ENCODE data around the gene TMCO4.

Gene TMCO4

DNA sequence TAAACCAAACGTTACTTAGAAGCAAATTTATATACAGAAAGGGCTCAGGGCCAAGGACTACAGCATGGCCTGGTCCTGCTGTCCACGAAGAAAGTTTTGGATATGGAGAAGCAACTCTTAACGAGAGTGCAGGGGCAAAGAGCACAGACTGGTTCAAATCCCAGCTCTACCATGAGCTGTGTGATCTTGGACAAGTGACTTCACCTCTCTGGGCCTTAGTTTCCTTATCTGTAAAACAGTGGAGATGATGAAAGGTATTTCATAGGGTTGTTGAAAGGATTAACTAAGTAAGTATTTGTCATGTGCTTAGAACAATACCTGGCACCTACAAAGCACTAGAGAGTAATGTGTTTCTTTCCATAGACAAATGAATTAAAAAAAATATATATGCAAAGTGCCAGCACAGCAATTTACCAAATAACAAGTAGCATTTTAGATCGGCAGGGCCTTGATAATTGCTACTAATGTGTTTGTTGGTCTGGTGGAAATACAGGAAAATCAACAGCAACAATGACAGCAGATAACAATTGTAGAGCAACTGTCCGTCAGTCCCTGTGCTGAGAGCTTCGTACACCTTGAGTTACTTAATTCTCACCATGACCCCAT is 25.4 kb downstream of the TMCO4 start:
- FAIRE-seq (no peak), DNase-seq (ENCODE audit: insufficient read length, low spot score) (no peak)
- TF ChIP-seq, protein P1, sequence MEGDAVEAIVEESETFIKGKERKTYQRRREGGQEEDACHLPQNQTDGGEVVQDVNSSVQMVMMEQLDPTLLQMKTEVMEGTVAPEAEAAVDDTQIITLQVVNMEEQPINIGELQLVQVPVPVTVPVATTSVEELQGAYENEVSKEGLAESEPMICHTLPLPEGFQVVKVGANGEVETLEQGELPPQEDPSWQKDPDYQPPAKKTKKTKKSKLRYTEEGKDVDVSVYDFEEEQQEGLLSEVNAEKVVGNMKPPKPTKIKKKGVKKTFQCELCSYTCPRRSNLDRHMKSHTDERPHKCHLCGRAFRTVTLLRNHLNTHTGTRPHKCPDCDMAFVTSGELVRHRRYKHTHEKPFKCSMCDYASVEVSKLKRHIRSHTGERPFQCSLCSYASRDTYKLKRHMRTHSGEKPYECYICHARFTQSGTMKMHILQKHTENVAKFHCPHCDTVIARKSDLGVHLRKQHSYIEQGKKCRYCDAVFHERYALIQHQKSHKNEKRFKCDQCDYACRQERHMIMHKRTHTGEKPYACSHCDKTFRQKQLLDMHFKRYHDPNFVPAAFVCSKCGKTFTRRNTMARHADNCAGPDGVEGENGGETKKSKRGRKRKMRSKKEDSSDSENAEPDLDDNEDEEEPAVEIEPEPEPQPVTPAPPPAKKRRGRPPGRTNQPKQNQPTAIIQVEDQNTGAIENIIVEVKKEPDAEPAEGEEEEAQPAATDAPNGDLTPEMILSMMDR (IDR thresholded peaks at IDR 0.05; ENCODE audit: insufficient read depth, missing control alignments) = no peak

DNA sequence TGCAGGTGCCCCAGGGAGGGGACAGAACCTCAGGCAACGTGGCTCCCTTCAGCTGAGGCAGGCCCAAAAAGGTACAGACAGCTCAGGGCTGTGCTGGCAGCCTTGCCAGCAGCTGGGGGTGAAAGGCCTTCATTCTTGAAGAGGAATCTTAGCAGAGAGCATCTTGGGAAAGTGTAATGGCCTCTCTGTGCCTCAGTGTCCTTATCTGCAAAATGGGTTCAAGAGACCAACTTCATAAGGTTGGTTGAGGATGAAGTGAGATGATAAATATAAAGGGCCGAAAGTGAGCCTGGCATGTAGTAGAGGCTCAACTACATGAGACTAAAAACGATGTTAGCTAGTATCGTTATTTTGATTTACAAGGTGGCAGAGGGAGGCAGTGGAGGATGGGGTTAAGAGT is 26.2 kb downstream of the TMCO4 start:
- FAIRE-seq = no peak
- no peak for DNase-seq (ENCODE audit: insufficient read length, low spot score)
- TF ChIP-seq, protein P1 (IDR thresholded peaks at IDR 0.05; ENCODE audit: insufficient read depth, missing control alignments) = no peak

- TF ChIP-seq, protein P1 (IDR thresholded peaks at IDR 0.05; ENCODE audit: insufficient read depth, missing control alignments) = no peak
- no peak for FAIRE-seq
- no peak for DNase-seq (ENCODE audit: insufficient read length, low spot score)
These were observed 27.7 kb downstream of the TMCO4 start for GRCh38 chr1:19772053-19772452.

DNA sequence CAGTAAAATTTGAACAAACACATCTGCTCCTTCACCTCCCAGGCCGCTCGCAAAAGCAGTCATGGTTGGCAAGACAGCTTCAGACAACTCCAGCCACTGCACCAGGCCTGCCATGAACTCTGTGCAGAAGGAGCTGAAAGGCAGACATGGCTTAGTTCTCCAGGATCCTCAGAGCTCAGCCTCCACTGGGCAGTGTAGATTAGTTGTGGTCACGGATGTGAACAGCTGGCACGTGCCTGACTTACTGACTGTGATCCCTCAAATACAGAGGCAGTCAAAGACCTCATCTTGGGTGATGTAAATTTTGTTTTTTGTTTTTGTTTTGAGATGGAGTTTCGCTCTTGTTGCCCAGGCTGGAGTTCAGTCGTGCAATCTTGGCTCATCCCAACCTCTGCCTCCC is 28.4 kb downstream of the TMCO4 start:
- DNase-seq (ENCODE audit: insufficient read length, low spot score) = no peak
- TF ChIP-seq, protein P1 (IDR thresholded peaks at IDR 0.05; ENCODE audit: insufficient read depth, missing control alignments) = no peak
- no peak for FAIRE-seq

DNA sequence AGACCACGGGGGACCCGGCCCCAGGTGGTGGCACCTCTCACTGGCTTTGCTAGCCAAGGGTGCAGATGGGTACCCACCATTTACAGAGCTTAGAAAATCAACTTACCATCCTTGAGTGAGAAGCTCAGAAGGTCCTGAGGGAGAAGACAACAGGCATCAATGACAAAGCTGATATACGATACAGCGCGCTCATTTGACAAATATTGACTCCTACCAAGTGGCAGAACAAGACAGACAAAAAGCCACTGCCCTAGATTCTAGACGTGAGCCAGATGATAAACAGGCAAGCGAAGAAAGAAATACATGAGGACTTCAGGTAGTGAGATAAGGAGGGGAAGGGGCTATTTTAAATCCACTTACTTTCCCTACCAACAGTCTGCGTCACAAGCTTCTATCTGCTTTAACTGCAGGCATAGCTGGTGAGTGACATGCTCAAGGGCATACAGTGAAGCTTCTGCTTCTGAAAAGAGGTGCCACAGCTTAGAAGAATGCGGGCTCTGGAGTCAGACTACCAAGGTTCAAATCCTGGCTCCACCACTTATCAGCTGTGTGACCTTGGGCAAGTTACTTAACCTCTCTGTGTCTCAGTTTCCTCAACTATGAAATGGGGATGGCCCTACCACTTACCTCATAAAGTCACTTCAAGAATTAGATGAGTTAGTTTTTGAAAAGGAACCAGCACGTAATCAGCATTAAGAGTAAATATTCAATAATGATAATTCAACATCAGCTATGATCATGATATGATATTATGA is 29.1 kb downstream of the TMCO4 start:
- no peak for FAIRE-seq
- no peak for DNase-seq (ENCODE audit: insufficient read length, low spot score)

GRCh38 chr1:19769211-19769932 is 30.3 kb downstream of the TMCO4 start:
- TF ChIP-seq, protein P1 (IDR thresholded peaks at IDR 0.05; ENCODE audit: insufficient read depth, missing control alignments) = no peak
- no peak for DNase-seq (ENCODE audit: insufficient read length, low spot score)
- FAIRE-seq = no peak

More for the DNA sequence above, 29.1 kb downstream of the TMCO4 start:
- TF ChIP-seq, protein P1 (IDR thresholded peaks at IDR 0.05; ENCODE audit: insufficient read depth, missing control alignments) = no peak

Measured in D721Med (cell line).